ENCODE measurements around the gene JAK2. TPM values are rescaled to one million over a fixed set of nuclear protein-coding genes. Genes with fewer than 3 reads are reported as not detected.
A peak's percentile ranks its signal among the peaks of the same experiment; 100 is the strongest.
"Not testable (repeated sequence)": the region's sequence is repeated elsewhere in the genome, so short reads cannot be mapped to it uniquely, and the experiment has no call there.

Gene JAK2
- polyA plus RNA-seq, 2 of the 4 experiments (the other 2 are of a cell fraction) = 2.9 to 7.7 TPM

DNA sequence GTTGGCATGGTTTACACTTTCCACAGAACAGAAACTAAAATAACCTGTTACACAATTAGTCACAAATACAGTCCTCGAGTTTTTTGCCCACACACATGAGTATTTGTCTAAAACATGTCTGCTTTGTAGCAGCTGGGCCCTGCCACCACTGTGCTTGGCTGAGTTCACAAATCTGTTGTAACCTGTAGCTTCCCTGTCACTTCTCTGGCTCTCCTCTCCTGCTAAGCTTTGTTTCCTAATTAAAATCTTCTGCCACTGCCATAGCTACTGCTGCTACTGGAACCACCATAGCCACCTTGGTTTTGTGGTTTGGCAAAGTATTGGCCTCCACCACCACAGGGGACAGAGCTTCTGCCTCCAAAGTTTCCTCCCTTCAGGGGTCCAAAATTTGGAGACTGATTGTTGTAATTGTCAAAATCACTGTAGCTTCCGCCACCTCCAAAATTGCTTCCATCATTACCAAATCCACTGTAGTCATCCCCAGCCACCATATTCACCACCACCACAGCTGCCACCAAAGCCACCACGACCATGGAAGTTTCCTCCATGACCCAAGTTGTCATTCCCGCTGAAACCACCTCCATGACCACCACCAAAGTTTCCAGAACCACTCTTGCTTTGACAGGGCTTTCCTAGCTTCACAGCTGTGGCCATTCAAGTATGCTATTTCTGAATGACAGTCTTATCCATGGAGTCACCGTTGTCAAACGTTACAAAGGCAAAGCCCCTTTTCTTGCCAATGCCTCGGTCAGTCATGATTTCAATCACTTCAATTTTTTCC lies 40.5 kb upstream of the JAK2 start:
- DNase-seq (ENCODE audit: low read depth in 1 of 2, low spot score in 1 of 2); FAIRE-seq; CTCF ChIA-PET; H3K4me2 ChIP-seq; H3K4me3 ChIP-seq; H3K4me1 ChIP-seq; H3K27ac ChIP-seq; POLR2A ChIA-PET; H3K9me3 ChIP-seq; ATAC-seq: not testable (repeated sequence)
- 58% methylated on average over 7 of the region's 7 CpGs for WGBS (ENCODE audit: missing lambda C conversion rate)

DNA sequence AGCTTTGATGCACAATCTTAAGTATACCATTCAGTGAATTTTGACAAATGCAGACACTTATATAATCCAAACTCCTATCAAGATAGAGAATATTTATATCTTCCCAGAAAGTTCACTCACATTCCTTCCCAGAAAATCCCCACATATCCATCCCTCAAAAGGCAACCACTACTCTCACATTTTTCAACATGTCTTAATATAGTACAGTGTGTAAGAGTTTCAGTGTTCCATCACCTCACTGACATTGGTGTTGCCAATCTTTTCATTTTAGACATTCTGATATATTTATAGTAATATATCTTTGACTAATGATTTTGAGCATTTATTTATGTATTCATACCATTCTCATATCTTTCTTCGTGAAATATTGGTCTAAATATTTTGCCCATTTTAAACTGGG lies 38.1 kb upstream of the JAK2 start:
- ChIA-PET POLR2A (no interaction called here), CTCF (interaction anchor here (1.3 kb wide), 1 partner anchor 654 kb away, joined by 3 read pairs; no protein-coding TSS in a partner anchor)
- Histone ChIP-seq H3K9me3 (no peaks in the 10 kb centered on the region), H3K4me1 (no peaks in the 10 kb centered on the region), H3K4me2 (no peak overlapping the region), H3K4me3 (no peak overlapping the region), H3K27ac (no peak overlapping the region)
- TF ChIP-seq, protein P1, sequence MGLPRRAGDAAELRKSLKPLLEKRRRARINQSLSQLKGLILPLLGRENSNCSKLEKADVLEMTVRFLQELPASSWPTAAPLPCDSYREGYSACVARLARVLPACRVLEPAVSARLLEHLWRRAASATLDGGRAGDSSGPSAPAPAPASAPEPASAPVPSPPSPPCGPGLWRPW (IDR thresholded peaks at IDR 0.05) = no peak
- TF ChIP-seq SMC3 (IDR thresholded peaks at IDR 0.05) (no peak), RCOR1 (IDR thresholded peaks at IDR 0.05; ENCODE audit: low read depth, low read length) (no peak), PHF8 (IDR thresholded peaks at IDR 0.05; ENCODE audit: borderline replicate concordance, low read depth) (no peak), EP300 (IDR thresholded peaks at IDR 0.05) (no peak), MAFK (IDR thresholded peaks at IDR 0.05; ENCODE audit: partially characterized antibody) (no peak), MAZ (IDR thresholded peaks at IDR 0.05; ENCODE audit: borderline replicate concordance, low read depth, low read length) (no peak), CHD4 (IDR thresholded peaks at IDR 0.05; ENCODE audit: borderline replicate concordance) (no peak), NFE2L2 (conservative IDR thresholded peaks at IDR 0.05; ENCODE audit: low read length) (no peak), RNF2 (IDR thresholded peaks at IDR 0.05; ENCODE audit: borderline replicate concordance, low read depth) (no peak), ZNF302 (CRISPR knock-in tag; IDR thresholded peaks at IDR 0.05) (no peak), ZC3H11A (IDR thresholded peaks at IDR 0.05) (no peak), KDM1A (IDR thresholded peaks at IDR 0.05; ENCODE audit: low read depth) (no peak)
- TF ChIP-seq, protein P2, sequence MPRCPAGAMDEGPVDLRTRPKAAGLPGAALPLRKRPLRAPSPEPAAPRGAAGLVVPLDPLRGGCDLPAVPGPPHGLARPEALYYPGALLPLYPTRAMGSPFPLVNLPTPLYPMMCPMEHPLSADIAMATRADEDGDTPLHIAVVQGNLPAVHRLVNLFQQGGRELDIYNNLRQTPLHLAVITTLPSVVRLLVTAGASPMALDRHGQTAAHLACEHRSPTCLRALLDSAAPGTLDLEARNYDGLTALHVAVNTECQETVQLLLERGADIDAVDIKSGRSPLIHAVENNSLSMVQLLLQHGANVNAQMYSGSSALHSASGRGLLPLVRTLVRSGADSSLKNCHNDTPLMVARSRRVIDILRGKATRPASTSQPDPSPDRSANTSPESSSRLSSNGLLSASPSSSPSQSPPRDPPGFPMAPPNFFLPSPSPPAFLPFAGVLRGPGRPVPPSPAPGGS (IDR thresholded peaks at IDR 0.05) = no peak
- TF ChIP-seq, protein P3, sequence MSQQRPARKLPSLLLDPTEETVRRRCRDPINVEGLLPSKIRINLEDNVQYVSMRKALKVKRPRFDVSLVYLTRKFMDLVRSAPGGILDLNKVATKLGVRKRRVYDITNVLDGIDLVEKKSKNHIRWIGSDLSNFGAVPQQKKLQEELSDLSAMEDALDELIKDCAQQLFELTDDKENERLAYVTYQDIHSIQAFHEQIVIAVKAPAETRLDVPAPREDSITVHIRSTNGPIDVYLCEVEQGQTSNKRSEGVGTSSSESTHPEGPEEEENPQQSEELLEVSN (IDR thresholded peaks at IDR 0.05; ENCODE audit: borderline replicate concordance, low read depth) = no peak
- FAIRE-seq (no peak), DNase-seq (ENCODE audit: low read depth in 1 of 2, low spot score in 1 of 2) (no peak), ATAC-seq (no peak)
- 14% methylated on average over 1 of the region's 1 CpG for WGBS (ENCODE audit: missing lambda C conversion rate)

DNA sequence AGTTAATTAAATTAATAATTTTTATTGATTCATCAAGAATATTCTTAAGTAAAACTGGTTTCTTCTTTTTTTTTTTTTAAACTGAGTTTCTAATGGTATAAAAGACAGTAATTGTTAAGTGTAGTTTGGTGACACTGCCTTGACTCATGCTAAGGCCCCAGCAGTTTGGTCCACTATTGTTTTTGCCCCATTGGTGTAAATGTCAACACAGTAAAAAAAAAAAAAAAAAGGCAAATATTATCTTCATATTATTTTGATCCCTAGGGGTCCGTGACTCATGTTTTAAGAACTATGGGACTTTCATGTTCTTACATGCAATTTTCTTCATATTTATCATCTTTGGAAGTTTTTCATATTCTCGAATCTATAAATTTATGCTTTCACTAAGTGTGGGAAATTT lies 29.2 kb upstream of the JAK2 start:
- WGBS (ENCODE audit: missing lambda C conversion rate) = 55% methylated on average over 2 of the region's 2 CpGs

More for the DNA sequence above, 29.2 kb upstream of the JAK2 start:
- no peak overlapping the region for H3K4me2 ChIP-seq
- FAIRE-seq (no peak), DNase-seq (ENCODE audit: low read depth in 1 of 2, low spot score in 1 of 2) (peak; percentile 6 to 7), ATAC-seq (no peak)
- ChIA-PET CTCF (no interaction called here), POLR2A (no interaction called here)
- no peak overlapping the region for H3K27ac ChIP-seq
- TF ChIP-seq POLR2A (IDR thresholded peaks at IDR 0.05; ENCODE audit: low read length) (no peak), TP53 (CRISPR knock-in tag; IDR thresholded peaks at IDR 0.05) (no peak), TFCP2L1 (CRISPR knock-in tag; IDR thresholded peaks at IDR 0.05) (no peak), CBX2 (IDR thresholded peaks at IDR 0.05; ENCODE audit: borderline replicate concordance, low read depth) (no peak), FOSL2 (IDR thresholded peaks at IDR 0.05) (no peak), FOSL2 (CRISPR knock-in tag; IDR thresholded peaks at IDR 0.05) (no peak), ZNF302 (CRISPR knock-in tag; IDR thresholded peaks at IDR 0.05) (no peak), CHD4 (IDR thresholded peaks at IDR 0.05; ENCODE audit: borderline replicate concordance) (no peak), CHD2 (IDR thresholded peaks at IDR 0.05; ENCODE audit: low read length, partially characterized antibody) (no peak), MYC (IDR thresholded peaks at IDR 0.05; ENCODE audit: borderline replicate concordance, low read length) (no peak), ESRRA (IDR thresholded peaks at IDR 0.05; ENCODE audit: borderline replicate concordance, low read length) (no peak), CBX8 (IDR thresholded peaks at IDR 0.05) (no peak)
- TF ChIP-seq, protein P4, sequence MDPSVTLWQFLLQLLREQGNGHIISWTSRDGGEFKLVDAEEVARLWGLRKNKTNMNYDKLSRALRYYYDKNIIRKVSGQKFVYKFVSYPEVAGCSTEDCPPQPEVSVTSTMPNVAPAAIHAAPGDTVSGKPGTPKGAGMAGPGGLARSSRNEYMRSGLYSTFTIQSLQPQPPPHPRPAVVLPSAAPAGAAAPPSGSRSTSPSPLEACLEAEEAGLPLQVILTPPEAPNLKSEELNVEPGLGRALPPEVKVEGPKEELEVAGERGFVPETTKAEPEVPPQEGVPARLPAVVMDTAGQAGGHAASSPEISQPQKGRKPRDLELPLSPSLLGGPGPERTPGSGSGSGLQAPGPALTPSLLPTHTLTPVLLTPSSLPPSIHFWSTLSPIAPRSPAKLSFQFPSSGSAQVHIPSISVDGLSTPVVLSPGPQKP (IDR thresholded peaks at IDR 0.05; ENCODE audit: low read depth, low read length) = no peak
- no peak overlapping the region for H3K4me3 ChIP-seq
- H3K4me1 ChIP-seq = no peaks in the 10 kb centered on the region
- no peaks in the 10 kb centered on the region for H3K9me3 ChIP-seq

All from A549 (cell line).